ENCODE data around the gene KCNH1. TPM values are rescaled to one million over a fixed set of nuclear protein-coding genes. Genes with fewer than 3 reads are reported as not detected.
A peak's percentile ranks its signal among the peaks of the same experiment; 100 is the strongest.

Gene KCNH1
- total RNA-seq, 1 experiment from 2014 or later, result not detected

GRCh38 chr1:210796421-210796820, 337.5 kb downstream of the KCNH1 start:
- Histone ChIP-seq H3K4me3 (ENCODE audit: low read depth, low read length, poor library complexity, severe bottlenecking) (no peak overlapping the region), H3K36me3 (ENCODE audit: insufficient read depth, low read length, poor library complexity, severe bottlenecking) (no peaks in the 10 kb centered on the region), H3K27ac (ENCODE audit: low read depth, low read length, poor library complexity, severe bottlenecking) (no peak overlapping the region), H3K4me1 (ENCODE audit: insufficient read depth, low read length, poor library complexity, severe bottlenecking) (no peaks in the 10 kb centered on the region), H3K27me3 (replicated peaks; ENCODE audit: insufficient read depth, low read depth, low read length, poor library complexity) (peaks cover 10% of the 10 kb centered on the region), H3K9me3 (ENCODE audit: low read depth, low read length, poor library complexity, severe bottlenecking) (no peaks in the 10 kb centered on the region)
- intact Hi-C loops (cut with micrococcal nuclease; ENCODE audit: unreplicated experiment), result no loop called here
- ChIA-PET POLR2A (ENCODE audit: low non-redundant PET) (no interaction called here), CTCF (no interaction called here)
- no peak for DNase-seq (ENCODE audit: low spot score)
- TF ChIP-seq CTCF (conservative IDR thresholded peaks at IDR 0.05; ENCODE audit: low read depth, low read length) (no peak), EZH2 (IDR thresholded peaks at IDR 0.05; ENCODE audit: borderline replicate concordance, low read depth, low read length, poor library complexity, severe bottlenecking) (no peak)
- no TSS peak for BruUV-seq (replicated peaks)

GRCh38 chr1:210794445-210794844, 339.5 kb downstream of the KCNH1 start:
- Histone ChIP-seq H3K36me3 (ENCODE audit: insufficient read depth, low read length, poor library complexity, severe bottlenecking) (no peaks in the 10 kb centered on the region), H3K9me3 (ENCODE audit: low read depth, low read length, poor library complexity, severe bottlenecking) (no peaks in the 10 kb centered on the region), H3K27ac (ENCODE audit: low read depth, low read length, poor library complexity, severe bottlenecking) (no peak overlapping the region), H3K27me3 (replicated peaks; ENCODE audit: insufficient read depth, low read depth, low read length, poor library complexity) (peaks cover 8% of the 10 kb centered on the region), H3K4me1 (ENCODE audit: insufficient read depth, low read length, poor library complexity, severe bottlenecking) (no peaks in the 10 kb centered on the region), H3K4me3 (ENCODE audit: low read depth, low read length, poor library complexity, severe bottlenecking) (no peak overlapping the region)
- intact Hi-C loops (cut with micrococcal nuclease; ENCODE audit: unreplicated experiment), result no loop called here
- BruUV-seq (replicated peaks), result no TSS peak
- no peak for TF ChIP-seq CTCF (conservative IDR thresholded peaks at IDR 0.05; ENCODE audit: low read depth, low read length)
- TF ChIP-seq EZH2 (IDR thresholded peaks at IDR 0.05; ENCODE audit: borderline replicate concordance, low read depth, low read length, poor library complexity, severe bottlenecking), result no peak
- ChIA-PET POLR2A (ENCODE audit: low non-redundant PET) (interaction anchor here (0.7 kb wide), 1 partner anchor 210 kb away, joined by 3 read pairs; no protein-coding TSS in a partner anchor), CTCF (no interaction called here)
- DNase-seq (ENCODE audit: low spot score), result no peak

- POLR2A ChIA-PET (ENCODE audit: low non-redundant PET), result no interaction called here
- DNase-seq (ENCODE audit: low spot score), result peak; percentile 29
- BruUV-seq (replicated peaks), result no TSS peak
- CTCF ChIA-PET, result no interaction called here
- TF ChIP-seq EZH2 (IDR thresholded peaks at IDR 0.05; ENCODE audit: borderline replicate concordance, low read depth, low read length, poor library complexity, severe bottlenecking), result no peak
- no peak for TF ChIP-seq CTCF (conservative IDR thresholded peaks at IDR 0.05; ENCODE audit: low read depth, low read length)
- H3K27me3 ChIP-seq (replicated peaks; ENCODE audit: insufficient read depth, low read depth, low read length, poor library complexity), result peaks cover 19% of the 10 kb centered on the region
- H3K4me1 ChIP-seq (ENCODE audit: insufficient read depth, low read length, poor library complexity, severe bottlenecking), result no peaks in the 10 kb centered on the region
- H3K27ac ChIP-seq (ENCODE audit: low read depth, low read length, poor library complexity, severe bottlenecking), result no peak overlapping the region
- H3K36me3 ChIP-seq (ENCODE audit: insufficient read depth, low read length, poor library complexity, severe bottlenecking), result no peaks in the 10 kb centered on the region
- intact Hi-C loops (cut with micrococcal nuclease; ENCODE audit: unreplicated experiment), result no loop called here
- H3K9me3 ChIP-seq (ENCODE audit: low read depth, low read length, poor library complexity, severe bottlenecking), result no peaks in the 10 kb centered on the region
- H3K4me3 ChIP-seq (ENCODE audit: low read depth, low read length, poor library complexity, severe bottlenecking), result no peak overlapping the region
Measured at GRCh38 chr1:210792250-210793102, 341.5 kb downstream of the KCNH1 start.

All from A673 (cell line).